Activated naive CD4-positive, alpha-beta T cell treated with anti-CD3 and anti-CD28 coated beads for 36 hours (primary cell): ENCODE results near the gene WASF1. TPM values are rescaled to one million over a fixed set of nuclear protein-coding genes. Genes with fewer than 3 reads are reported as not detected.
"Not testable (repeated sequence)": the region's sequence is repeated elsewhere in the genome, so short reads cannot be mapped to it uniquely, and the experiment has no call there.

Experiments
- CTCF ChIA-PET: fragments of 350-600 bp; sonication (Branson Sonifier 250); formaldehyde crosslinking; loops from one replicate; lab custom pipeline; 2021; ENCODE audit warnings: antibody characterized with exemption; lab: Charles Lee
- DNase-seq: peaks from one replicate; pipeline ENCODE4 v3.0.0-alpha.2; 2020
- H3K27ac Mint-ChIP-seq: one replicate; pipeline ENCODE4 v1.8.0; 2021; ENCODE audit warnings: mild to moderate bottlenecking, mixed read lengths
- H3K27me3 Mint-ChIP-seq: one replicate; pipeline ENCODE4 v1.8.0; 2021; ENCODE audit warnings: low read depth, mixed read lengths
- H3K36me3 Mint-ChIP-seq: one replicate; pipeline ENCODE4 v1.8.0; 2021; ENCODE audit warnings: low read depth, mixed read lengths
- H3K4me1 Mint-ChIP-seq: one replicate; pipeline ENCODE4 v1.8.0; 2021; ENCODE audit warnings: low read depth, mixed read lengths
- H3K4me3 Mint-ChIP-seq: one replicate; pipeline ENCODE4 v1.8.0; 2021; ENCODE audit warnings: mild to moderate bottlenecking, moderate library complexity, mixed read lengths
- H3K9me3 Mint-ChIP-seq: one replicate; pipeline ENCODE4 v1.8.0; 2021; ENCODE audit warnings: mixed read lengths
- intact Hi-C: fragments of 100-400 bp; cut with micrococcal nuclease; formaldehyde crosslinking; loops from one replicate; pipeline ENCODE4 v1.15.1; 2023
- total RNA-seq, 2 experiments: library from RNA; stranded (reverse); gene quantifications; one replicate each; pipeline ENCODE4 v1.2.3, GENCODE V29; 2021

WASF1 gene
- total RNA-seq, 2 experiments from 2014 or later, result 1.3 to 1.5 TPM

DNA sequence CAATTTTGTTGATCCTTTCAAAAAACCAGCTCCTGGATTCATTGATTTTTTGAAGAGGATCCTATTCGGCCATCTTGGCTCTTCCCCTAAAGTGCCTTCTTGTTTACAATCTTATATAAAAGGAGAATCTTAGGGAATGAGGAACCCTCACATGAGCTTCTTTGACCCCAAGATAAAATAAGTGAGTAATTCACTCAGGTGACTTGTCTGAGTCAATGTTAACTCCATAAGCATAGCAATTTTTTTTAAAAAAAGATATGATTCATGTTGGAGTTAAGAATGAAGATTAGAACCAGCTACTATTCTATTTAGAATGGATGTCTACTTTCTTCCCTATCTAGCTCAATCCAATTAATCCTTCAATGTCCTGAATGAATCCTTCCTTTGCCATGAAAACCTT, 21.0 kb downstream of the WASF1 start:
- Mint-ChIP-seq H3K27ac (no peak overlapping the region), H3K4me1 (no peaks in the 10 kb centered on the region), H3K9me3 (no peaks in the 10 kb centered on the region), H3K36me3 (no peaks in the 10 kb centered on the region), H3K27me3 (peaks cover 24% of the 10 kb centered on the region), H3K4me3 (no peak overlapping the region)
- CTCF ChIA-PET, result no interaction called here
- intact Hi-C loops, result no loop called here
- DNase-seq, result no peak

- peaks cover 21% of the 10 kb centered on the region for H3K27me3 Mint-ChIP-seq
- H3K4me3 Mint-ChIP-seq, result no peak overlapping the region
- intact Hi-C loops, result no loop called here
- H3K27ac Mint-ChIP-seq, result no peak overlapping the region
- no peaks in the 10 kb centered on the region for H3K36me3 Mint-ChIP-seq
- DNase-seq, result no peak
- CTCF ChIA-PET, result no interaction called here
- no peaks in the 10 kb centered on the region for H3K9me3 Mint-ChIP-seq
- no peaks in the 10 kb centered on the region for H3K4me1 Mint-ChIP-seq
Measured at GRCh38 chr6:110147870-110148269, 31.6 kb downstream of the WASF1 start.

DNA sequence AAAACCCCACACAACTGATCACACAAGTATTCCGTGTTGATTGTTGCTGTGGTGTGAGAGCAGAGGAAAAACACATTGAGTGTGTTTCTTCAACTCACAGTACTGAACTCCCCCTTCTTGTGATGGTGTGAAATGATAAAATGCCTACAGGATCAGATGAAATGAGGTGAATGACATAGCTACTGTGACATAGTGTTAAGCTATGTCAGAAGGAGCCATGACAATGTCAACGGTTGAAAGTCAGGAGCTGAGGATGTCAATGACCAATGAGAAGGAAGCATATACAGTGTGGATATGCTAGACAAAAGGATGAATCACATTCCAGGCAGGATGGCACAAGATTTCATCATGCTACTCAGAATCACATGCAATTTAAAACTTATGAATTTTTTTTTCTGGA, 38.8 kb downstream of the WASF1 start:
- Mint-ChIP-seq H3K4me3 (no peak overlapping the region), H3K27ac (no peak overlapping the region), H3K4me1 (no peaks in the 10 kb centered on the region), H3K36me3 (no peaks in the 10 kb centered on the region), H3K27me3 (peaks cover 17% of the 10 kb centered on the region), H3K9me3 (no peaks in the 10 kb centered on the region)
- CTCF ChIA-PET, result no interaction called here
- intact Hi-C loops, result no loop called here
- DNase-seq, result no peak

DNA sequence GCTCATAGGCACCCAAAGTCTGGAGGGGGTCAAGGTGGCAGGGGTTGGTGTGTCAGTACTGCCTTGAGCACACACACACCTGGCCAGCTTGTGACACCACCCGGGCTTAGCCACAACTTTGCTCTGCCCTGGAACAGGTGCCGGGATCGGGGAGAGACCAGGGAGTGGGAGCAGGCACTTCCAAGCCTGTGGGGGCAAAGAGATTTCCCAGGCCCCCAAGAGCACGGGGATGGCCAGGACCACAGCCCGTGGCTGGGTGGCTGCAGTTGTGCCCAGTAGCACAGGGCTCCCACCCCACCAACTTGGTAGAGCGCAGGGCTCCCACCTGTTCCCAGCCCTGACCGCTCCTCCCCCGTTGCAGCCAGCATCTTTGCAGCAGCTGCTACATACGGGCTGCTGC, 40.4 kb downstream of the WASF1 start:
- Mint-ChIP-seq H3K9me3 (no peaks in the 10 kb centered on the region), H3K4me1 (no peaks in the 10 kb centered on the region), H3K36me3 (no peaks in the 10 kb centered on the region), H3K27me3 (peaks cover 14% of the 10 kb centered on the region), H3K4me3 (no peak overlapping the region), H3K27ac (no peak overlapping the region)
- intact Hi-C loops, result no loop called here
- no peak for DNase-seq
- CTCF ChIA-PET, result no interaction called here

DNA sequence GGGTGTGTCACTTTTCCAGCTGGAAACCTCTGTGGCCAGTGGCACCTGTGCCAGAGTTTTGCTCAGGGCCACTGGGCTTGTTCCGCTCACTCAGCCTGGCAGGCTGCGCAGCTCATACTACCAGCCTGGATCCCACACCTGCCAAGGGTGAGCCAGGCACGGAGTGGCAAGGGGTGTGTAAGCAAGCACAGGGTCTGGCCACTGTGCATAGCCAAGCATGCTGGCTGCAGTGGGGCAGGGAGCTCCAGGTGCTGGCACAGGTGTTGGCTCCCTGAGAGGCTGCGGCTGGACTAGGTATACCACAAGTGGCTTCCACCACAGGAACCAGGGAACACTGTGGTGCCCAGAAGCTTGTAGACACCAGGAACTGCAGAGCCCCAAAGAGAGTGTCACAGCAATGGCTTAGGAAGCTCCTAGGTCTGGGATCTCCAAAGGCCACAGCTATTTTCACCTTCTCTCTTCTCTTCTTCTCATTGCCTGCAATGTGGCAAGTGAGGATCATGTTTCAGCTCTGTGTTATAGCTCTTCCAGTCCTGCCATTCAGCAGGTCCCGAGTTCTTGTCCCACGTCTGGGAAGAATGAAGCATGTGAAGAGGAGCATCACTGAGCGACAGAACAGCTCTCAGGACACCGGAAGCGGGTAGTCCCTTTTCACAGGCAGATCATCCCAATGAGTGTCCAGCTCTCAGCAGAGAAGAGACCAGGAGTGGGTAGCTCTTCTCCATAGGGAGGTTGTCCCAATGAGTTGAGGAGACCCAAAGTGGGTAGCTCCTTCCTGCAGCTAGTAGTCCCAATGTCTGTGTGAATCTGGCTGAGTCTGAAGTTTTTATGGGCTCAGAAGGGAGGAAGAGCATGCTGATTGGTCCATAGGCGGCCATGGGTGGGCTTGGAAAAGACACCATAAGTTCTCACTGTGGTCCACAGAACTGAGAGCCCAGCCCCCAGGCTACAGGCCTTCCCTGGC, 41.3 kb downstream of the WASF1 start:
- Mint-ChIP-seq H3K4me3 (no peak overlapping the region), H3K36me3 (no peaks in the 10 kb centered on the region), H3K4me1 (no peaks in the 10 kb centered on the region), H3K27ac (no peak overlapping the region), H3K27me3 (peaks cover 14% of the 10 kb centered on the region), H3K9me3 (no peaks in the 10 kb centered on the region)
- no peak for DNase-seq
- CTCF ChIA-PET, result no interaction called here
- intact Hi-C loops, result no loop called here

- intact Hi-C loops, result no loop called here
- Mint-ChIP-seq H3K36me3 (no peaks in the 10 kb centered on the region), H3K4me1 (no peaks in the 10 kb centered on the region), H3K27ac (no peak overlapping the region), H3K9me3 (peaks cover 3% of the 10 kb centered on the region), H3K27me3 (peaks cover 3% of the 10 kb centered on the region), H3K4me3 (no peak overlapping the region)
- CTCF ChIA-PET, result interaction anchor here (0.6 kb wide), 1 partner anchor 29 kb away, joined by 3 read pairs; no protein-coding TSS in a partner anchor
- no peak for DNase-seq
Measured at GRCh38 chr6:110130362-110130761, 49.1 kb downstream of the WASF1 start.

- H3K9me3 Mint-ChIP-seq, result peaks cover 3% of the 10 kb centered on the region
- no peak overlapping the region for H3K27ac Mint-ChIP-seq
- intact Hi-C loops, result no loop called here
- H3K4me1 Mint-ChIP-seq, result no peaks in the 10 kb centered on the region
- CTCF ChIA-PET, result no interaction called here
- DNase-seq, result no peak
- H3K4me3 Mint-ChIP-seq, result no peak overlapping the region
- no peaks in the 10 kb centered on the region for H3K36me3 Mint-ChIP-seq
- H3K27me3 Mint-ChIP-seq, result peaks cover 3% of the 10 kb centered on the region
Measured at GRCh38 chr6:110128418-110128817, 51.1 kb downstream of the WASF1 start.

- no peak overlapping the region for H3K27ac Mint-ChIP-seq
- no peak for DNase-seq
- no peaks in the 10 kb centered on the region for H3K4me1 Mint-ChIP-seq
- peaks cover 1% of the 10 kb centered on the region for H3K27me3 Mint-ChIP-seq
- CTCF ChIA-PET, result no interaction called here
- peaks cover 2% of the 10 kb centered on the region for H3K9me3 Mint-ChIP-seq
- no peaks in the 10 kb centered on the region for H3K36me3 Mint-ChIP-seq
- no peak overlapping the region for H3K4me3 Mint-ChIP-seq
- intact Hi-C loops, result no loop called here
Measured at GRCh38 chr6:110125361-110125760, 54.1 kb downstream of the WASF1 start.

DNA sequence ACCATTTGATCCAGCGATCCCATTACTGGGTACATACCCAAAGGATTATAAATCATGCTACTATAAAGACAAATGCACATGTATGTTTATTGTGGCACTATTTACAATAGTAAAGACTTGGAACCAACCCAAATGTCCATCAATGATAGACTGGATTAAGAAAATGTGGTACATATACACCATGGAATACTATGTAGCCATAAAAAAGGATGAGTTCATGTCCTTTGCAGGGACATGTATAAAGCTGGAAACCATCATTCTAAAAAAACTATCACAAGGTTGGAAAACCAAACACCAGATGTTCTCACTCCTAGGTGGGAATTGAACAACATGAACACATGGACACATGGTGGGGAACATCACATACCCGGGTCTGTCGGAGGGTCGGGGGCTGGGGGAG, 57.8 kb downstream of the WASF1 start:
- not testable (repeated sequence) for H3K9me3 Mint-ChIP-seq, H3K36me3 Mint-ChIP-seq, H3K4me1 Mint-ChIP-seq

DNA sequence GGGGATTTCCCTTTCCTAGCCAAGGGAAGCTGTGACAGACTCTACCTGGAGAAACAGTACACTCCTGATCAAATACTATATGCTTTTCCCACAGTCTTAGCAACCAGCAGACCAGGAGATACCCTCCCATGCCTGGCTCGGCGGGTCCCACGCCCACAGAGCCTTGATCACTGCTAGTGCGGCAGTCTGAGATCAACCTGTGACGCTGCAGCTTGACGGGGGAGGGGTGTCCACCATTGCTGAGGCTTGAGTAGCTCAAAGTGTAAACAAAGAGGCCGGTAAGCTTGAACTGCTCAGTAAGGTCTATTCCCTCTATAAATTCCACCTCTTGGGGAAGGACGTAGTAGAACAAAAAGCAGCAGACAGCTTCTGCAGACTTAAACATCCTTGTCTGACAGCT, 63.2 kb downstream of the WASF1 start:
- Mint-ChIP-seq H3K27ac (no peak overlapping the region), H3K36me3 (no peaks in the 10 kb centered on the region)
- intact Hi-C loops, result no loop called here

More for the DNA sequence above, 57.8 kb downstream of the WASF1 start:
- H3K4me3 Mint-ChIP-seq, intact Hi-C loops, H3K27ac Mint-ChIP-seq, H3K27me3 Mint-ChIP-seq, DNase-seq, CTCF ChIA-PET: not testable (repeated sequence)

GRCh38 chr6:110114004-110114403, 65.5 kb downstream of the WASF1 start:
- no peak overlapping the region for H3K27ac Mint-ChIP-seq
- H3K4me1 Mint-ChIP-seq, result no peaks in the 10 kb centered on the region
- H3K36me3 Mint-ChIP-seq, result no peaks in the 10 kb centered on the region
- CTCF ChIA-PET, result no interaction called here
- intact Hi-C loops, result no loop called here
- peaks cover 9% of the 10 kb centered on the region for H3K27me3 Mint-ChIP-seq
- H3K9me3 Mint-ChIP-seq, result no peaks in the 10 kb centered on the region
- DNase-seq, result no peak
- no peak overlapping the region for H3K4me3 Mint-ChIP-seq

More for the DNA sequence above, 63.2 kb downstream of the WASF1 start:
- CTCF ChIA-PET, result interaction anchor here (0.8 kb wide), 1 partner anchor 77 kb away, joined by 3 read pairs; no protein-coding TSS in a partner anchor
- Mint-ChIP-seq H3K9me3 (peaks cover 2% of the 10 kb centered on the region), H3K4me1 (no peaks in the 10 kb centered on the region), H3K27me3 (peaks cover 11% of the 10 kb centered on the region), H3K4me3 (no peak overlapping the region)
- DNase-seq, result no peak

GRCh38 chr6:110105296-110105695, 74.2 kb downstream of the WASF1 start:
- CTCF ChIA-PET, result no interaction called here
- Mint-ChIP-seq H3K4me1 (no peaks in the 10 kb centered on the region), H3K27me3 (no peaks in the 10 kb centered on the region), H3K27ac (no peak overlapping the region), H3K4me3 (no peak overlapping the region), H3K36me3 (no peaks in the 10 kb centered on the region), H3K9me3 (no peaks in the 10 kb centered on the region)
- intact Hi-C loops, result no loop called here
- DNase-seq, result no peak

GRCh38 chr6:110103260-110103659, 76.2 kb downstream of the WASF1 start:
- intact Hi-C loops, result no loop called here
- Mint-ChIP-seq H3K4me3 (no peak overlapping the region), H3K36me3 (no peaks in the 10 kb centered on the region), H3K9me3 (no peaks in the 10 kb centered on the region), H3K4me1 (no peaks in the 10 kb centered on the region), H3K27ac (no peak overlapping the region), H3K27me3 (no peaks in the 10 kb centered on the region)
- DNase-seq, result no peak
- CTCF ChIA-PET, result interaction anchor here (1.1 to 1.2 kb wide), 2 partner anchors 8 to 35 kb away, joined by 3 read pairs; no protein-coding TSS in a partner anchor
